Activated CD4-positive, alpha-beta memory T cell treated with anti-CD3 and anti-CD28 coated beads, Interleukin-2, amount 10 ng/mL, durations not matched to agents 7 days and 5 days (primary cell): Measurements from ENCODE around the gene HSPA1A. TPM values are rescaled to one million over a fixed set of nuclear protein-coding genes. Genes with fewer than 3 reads are reported as not detected.
"Not testable (repeated sequence)": the region's sequence is repeated elsewhere in the genome, so short reads cannot be mapped to it uniquely, and the experiment has no call there.

Experiments used
- CTCF ChIA-PET: fragments of 350-600 bp; sonication (Branson Sonifier 250); formaldehyde crosslinking; loops from one replicate; lab custom pipeline; 2021; ENCODE audit warnings: antibody characterized with exemption, inconsistent platforms; lab: Charles Lee
- POLR2A ChIA-PET: fragments of 350-600 bp; sonication (Branson Sonifier 250); formaldehyde crosslinking; loops from one replicate; lab custom pipeline; 2021; ENCODE audit warnings: antibody characterized with exemption; lab: Charles Lee
- DNase-seq: peaks from one replicate; pipeline ENCODE4 v3.0.0-alpha.2; 2020
- H3K27ac Mint-ChIP-seq: one replicate; pipeline ENCODE4 v1.8.0; 2021; ENCODE audit warnings: mild to moderate bottlenecking, mixed read lengths
- H3K27me3 Mint-ChIP-seq: one replicate; pipeline ENCODE4 v1.8.0; 2021; ENCODE audit warnings: mixed read lengths
- H3K36me3 Mint-ChIP-seq: one replicate; pipeline ENCODE4 v1.8.0; 2021; ENCODE audit warnings: low read depth, mixed read lengths
- H3K4me1 Mint-ChIP-seq: one replicate; pipeline ENCODE4 v1.8.0; 2021; ENCODE audit warnings: mixed read lengths
- H3K4me3 Mint-ChIP-seq: one replicate; pipeline ENCODE4 v1.8.0; 2021; ENCODE audit warnings: mild to moderate bottlenecking, mixed read lengths
- H3K9me3 Mint-ChIP-seq: one replicate; pipeline ENCODE4 v1.8.0; 2021; ENCODE audit warnings: mixed read lengths
- total RNA-seq, 2 experiments: library from RNA; stranded (reverse); gene quantifications; one replicate each; pipeline ENCODE4 v1.2.3, GENCODE V29; 2021

HSPA1A gene
- total RNA-seq, 2 experiments from 2014 or later: 147 to 151 TPM

DNA sequence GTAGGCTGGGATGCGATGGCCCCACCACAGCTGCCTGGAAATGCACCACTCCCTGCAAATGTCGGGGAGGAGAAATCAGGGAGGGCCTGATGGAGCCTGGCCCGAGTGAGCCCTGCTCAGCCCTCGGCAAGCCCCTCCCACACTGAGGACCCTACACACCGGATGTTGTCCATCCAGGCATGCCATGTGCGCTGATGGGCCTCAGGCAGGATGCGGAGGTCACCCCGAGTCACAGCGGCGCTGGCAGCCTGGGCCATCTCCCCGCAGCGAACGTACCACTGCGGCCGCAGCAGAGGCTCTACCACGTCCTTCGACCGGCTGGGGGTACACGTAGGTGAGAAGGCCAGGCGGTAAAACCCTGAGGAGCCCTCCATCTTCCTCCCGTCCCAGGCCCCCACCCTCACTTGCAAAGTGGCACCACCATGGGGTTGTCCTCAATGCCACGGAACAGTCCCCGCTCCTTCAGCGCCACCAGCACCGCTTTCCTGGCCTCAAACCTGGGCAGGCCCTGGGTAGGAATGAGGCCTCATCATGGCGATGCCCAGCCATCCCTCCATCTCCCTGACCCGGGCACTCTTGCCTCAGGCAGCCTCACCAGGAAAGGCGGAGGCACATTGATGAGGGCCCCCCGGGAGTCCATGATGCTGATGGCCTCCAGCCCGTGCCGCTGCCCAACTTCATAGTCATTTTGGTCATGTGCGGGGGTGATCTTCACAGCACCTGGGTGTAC lies 33.1 kb upstream of the HSPA1A start:
- H3K9me3 Mint-ChIP-seq: no peaks in the 10 kb centered on the region
- no peaks in the 10 kb centered on the region for H3K27me3 Mint-ChIP-seq
- CTCF ChIA-PET: interaction anchor here (0.8 kb wide), 1 partner anchor 16 kb away, joined by 3 read pairs; no protein-coding TSS in a partner anchor
- H3K36me3 Mint-ChIP-seq: peaks cover 40% of the 10 kb centered on the region
- no peak for DNase-seq
- POLR2A ChIA-PET: no interaction called here
- no peak overlapping the region for H3K4me3 Mint-ChIP-seq
- peaks cover 7% of the 10 kb centered on the region for H3K4me1 Mint-ChIP-seq
- no peak overlapping the region for H3K27ac Mint-ChIP-seq

DNA sequence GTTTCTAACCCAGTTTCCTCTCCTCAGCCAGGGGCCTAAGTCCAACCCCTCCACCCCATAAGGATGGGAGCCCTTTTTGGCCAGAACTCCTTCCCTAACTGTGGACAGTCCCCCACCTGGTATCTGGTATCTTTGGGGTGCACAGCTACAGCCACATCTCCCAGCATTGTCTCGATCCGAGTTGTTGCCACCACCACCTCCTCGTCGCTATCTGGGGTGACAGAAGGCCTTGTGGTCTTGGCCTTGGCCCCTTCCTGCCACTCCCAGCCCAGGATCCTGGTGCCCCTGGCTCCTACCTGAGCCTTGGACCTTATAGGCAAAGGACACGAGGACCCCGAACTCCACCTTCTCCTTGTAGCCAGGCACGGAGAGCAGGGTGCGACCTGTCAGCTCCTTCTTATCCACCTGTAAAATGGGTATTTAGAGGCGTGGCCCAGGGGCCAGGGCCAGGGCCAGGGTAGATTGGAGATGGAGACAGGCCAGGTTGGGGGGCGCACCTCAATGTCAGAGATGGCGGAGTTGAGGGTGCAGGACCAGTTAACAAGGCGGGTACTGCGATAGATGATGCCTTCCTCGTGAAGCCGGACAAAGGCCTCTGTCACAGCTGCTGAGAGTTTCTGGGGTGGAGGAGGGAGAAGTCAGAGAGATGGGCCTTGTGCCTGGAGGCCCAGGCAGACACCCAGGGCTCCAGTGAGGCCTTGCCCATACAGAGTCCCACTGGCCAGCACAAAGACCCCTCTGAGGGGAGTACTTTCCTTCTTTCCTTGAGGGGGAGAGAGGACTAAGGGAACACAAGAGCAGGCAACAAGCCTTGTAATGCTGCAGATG lies 31.0 kb upstream of the HSPA1A start:
- Mint-ChIP-seq H3K4me1 (peaks cover 4% of the 10 kb centered on the region), H3K27ac (peak overlapping the region; percentile 30)
- CTCF ChIA-PET: interaction anchor here (0.8 to 1.2 kb wide), 4 partner anchors 11 to 15 kb away, joined by 3 to 5 read pairs (median 4); partner anchors contain the start of gene VARS1

GRCh38 chr6:31785475-31785874 lies 29.9 kb upstream of the HSPA1A start:
- H3K4me1 Mint-ChIP-seq: peaks cover 8% of the 10 kb centered on the region
- peaks cover 36% of the 10 kb centered on the region for H3K36me3 Mint-ChIP-seq
- ChIA-PET CTCF (interaction anchor here (0.8 to 1.0 kb wide), 2 partner anchors 13 to 16 kb away, joined by 3 read pairs; no protein-coding TSS in a partner anchor), POLR2A (interaction anchor here (0.7 to 2.9 kb wide), 5 partner anchors 8 to 22 kb away, joined by 3 to 12 read pairs (median 4); partner anchors contain the start of genes LSM2 and VWA7)
- H3K9me3 Mint-ChIP-seq: no peaks in the 10 kb centered on the region
- no peak overlapping the region for H3K27ac Mint-ChIP-seq
- no peaks in the 10 kb centered on the region for H3K27me3 Mint-ChIP-seq
- H3K4me3 Mint-ChIP-seq: no peak overlapping the region
- no peak for DNase-seq

More for the DNA sequence above, 31.0 kb upstream of the HSPA1A start:
- Mint-ChIP-seq H3K27me3 (no peaks in the 10 kb centered on the region), H3K4me3 (no peak overlapping the region), H3K36me3 (peaks cover 39% of the 10 kb centered on the region), H3K9me3 (no peaks in the 10 kb centered on the region)
- no peak for DNase-seq
- POLR2A ChIA-PET: interaction anchor here (1.0 to 2.9 kb wide), 4 partner anchors 10 to 44 kb away, joined by 3 to 12 read pairs (median 4); partner anchors contain the start of genes LSM2 and MSH5

DNA sequence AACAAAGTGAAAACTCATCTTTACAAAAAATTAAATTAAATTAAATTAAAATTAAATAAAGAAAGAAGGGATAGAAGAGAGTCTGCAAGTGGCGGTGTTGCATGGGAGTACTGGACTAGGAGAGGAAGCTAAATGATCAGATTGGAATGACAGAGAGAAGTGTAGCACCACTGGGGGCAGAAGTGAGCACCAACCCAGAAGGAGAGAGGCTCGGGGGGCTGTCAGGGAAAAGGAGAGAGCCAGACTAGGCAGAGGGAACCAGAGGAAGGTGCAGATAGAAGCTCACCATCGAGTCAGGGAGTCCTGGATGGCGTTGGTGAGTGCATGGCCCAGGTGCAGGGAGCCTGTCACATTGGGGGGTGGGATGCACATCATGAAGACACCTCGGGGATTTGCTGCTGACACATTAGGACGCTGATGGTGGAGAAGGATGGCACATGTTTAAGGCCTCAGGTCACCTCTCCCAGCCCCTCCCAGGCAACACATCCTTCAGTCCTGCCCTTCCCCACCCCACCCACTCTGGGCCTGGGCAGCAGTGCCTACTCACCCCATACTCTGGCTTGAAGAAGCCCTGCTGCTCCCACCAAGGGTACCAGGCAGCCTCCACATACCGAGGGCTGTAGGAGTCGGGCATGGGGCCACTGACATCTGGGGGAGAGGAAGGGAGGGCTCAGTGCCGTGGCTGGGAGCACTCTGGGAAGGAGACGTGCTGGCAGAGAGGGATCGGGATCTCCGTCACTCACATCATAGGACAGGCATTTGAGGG lies 23.8 kb upstream of the HSPA1A start:
- peak; percentile 37 for DNase-seq
- no peak overlapping the region for H3K4me3 Mint-ChIP-seq
- no peaks in the 10 kb centered on the region for H3K9me3 Mint-ChIP-seq
- CTCF ChIA-PET: interaction anchor here (0.7 to 4.4 kb wide), 13 partner anchors 8 to 89 kb away, joined by 3 to 23 read pairs (median 6); partner anchors contain the start of genes ABHD16A, CLIC1, DDAH2 and LSM2
- peaks cover 40% of the 10 kb centered on the region for H3K36me3 Mint-ChIP-seq
- H3K27me3 Mint-ChIP-seq: no peaks in the 10 kb centered on the region
- peak overlapping the region; percentile 46 for H3K27ac Mint-ChIP-seq
- H3K4me1 Mint-ChIP-seq: peaks cover 46% of the 10 kb centered on the region
- POLR2A ChIA-PET: interaction anchor here (0.9 to 2.2 kb wide), 4 partner anchors 9 to 55 kb away, joined by 3 to 8 read pairs (median 5); partner anchors contain the start of genes CLIC1 and LSM2

- CTCF ChIA-PET: interaction anchor here (0.7 to 4.4 kb wide), 6 partner anchors 7 to 62 kb away, joined by 3 to 23 read pairs (median 10); partner anchors contain the start of genes DDAH2, LSM2 and MSH5
- Mint-ChIP-seq H3K27me3 (no peaks in the 10 kb centered on the region), H3K4me3 (no peak overlapping the region), H3K36me3 (peaks cover 42% of the 10 kb centered on the region), H3K4me1 (peaks cover 51% of the 10 kb centered on the region), H3K9me3 (no peaks in the 10 kb centered on the region), H3K27ac (peak overlapping the region; percentile 68)
- no peak for DNase-seq
- POLR2A ChIA-PET: interaction anchor here (1.2 to 2.2 kb wide), 2 partner anchors 9 to 14 kb away, joined by 3 to 8 read pairs; partner anchors contain the start of gene LSM2
Measured at GRCh38 chr6:31792090-31792374, 23.3 kb upstream of the HSPA1A start.

DNA sequence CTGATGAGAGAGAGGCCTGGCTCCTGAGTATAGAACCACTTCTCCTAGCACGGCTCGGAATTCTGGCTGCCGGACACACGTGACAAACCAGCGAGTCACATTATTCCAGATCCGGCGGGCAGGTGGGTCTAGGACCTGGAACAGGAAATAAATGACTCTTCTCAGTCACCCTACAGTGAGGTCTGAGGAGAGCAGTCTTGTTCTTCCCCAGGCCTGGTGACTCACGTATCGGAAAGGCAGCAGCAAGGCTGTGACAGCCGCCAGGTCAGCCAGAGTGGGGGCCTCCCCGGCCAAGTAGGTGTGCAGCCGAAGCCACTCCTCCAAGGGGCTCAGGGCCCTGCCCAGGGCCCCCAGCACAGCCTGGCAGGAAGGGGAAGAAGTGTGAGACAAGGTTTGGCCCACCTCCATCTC lies 22.6 kb upstream of the HSPA1A start:
- peaks cover 58% of the 10 kb centered on the region for H3K4me1 Mint-ChIP-seq
- peak overlapping the region; percentile 68 for H3K27ac Mint-ChIP-seq
- H3K36me3 Mint-ChIP-seq: peaks cover 45% of the 10 kb centered on the region
- H3K9me3 Mint-ChIP-seq: no peaks in the 10 kb centered on the region
- no peak for DNase-seq
- no peaks in the 10 kb centered on the region for H3K27me3 Mint-ChIP-seq
- ChIA-PET POLR2A (interaction anchor here (2.2 kb wide), 1 partner anchor 14 kb away, joined by 8 read pairs; the partner anchor contains the start of gene LSM2), CTCF (interaction anchor here (4.4 kb wide), 1 partner anchor 23 kb away, joined by 17 read pairs; no protein-coding TSS in a partner anchor)
- no peak overlapping the region for H3K4me3 Mint-ChIP-seq

GRCh38 chr6:31793927-31794245 lies 21.5 kb upstream of the HSPA1A start:
- Mint-ChIP-seq H3K4me1 (peaks cover 66% of the 10 kb centered on the region), H3K27ac (peak overlapping the region; percentile 73), H3K4me3 (peak overlapping the region; percentile 89), H3K36me3 (peaks cover 50% of the 10 kb centered on the region)
- not testable (repeated sequence) for H3K27me3 Mint-ChIP-seq, H3K9me3 Mint-ChIP-seq, DNase-seq
- ChIA-PET POLR2A (interaction anchor here (1.5 to 7.4 kb wide), 3 partner anchors 12 to 55 kb away, joined by 10 to 104 read pairs (median 35); partner anchors contain the start of genes CLIC1, HSPA1A, HSPA1L and LSM2), CTCF (interaction anchor here (0.7 kb wide), 2 partner anchors 12 to 58 kb away, joined by 3 read pairs; no protein-coding TSS in a partner anchor)

- Mint-ChIP-seq H3K27me3 (no peaks in the 10 kb centered on the region), H3K4me1 (peaks cover 64% of the 10 kb centered on the region), H3K27ac (peak overlapping the region; percentile 73), H3K36me3 (peaks cover 45% of the 10 kb centered on the region), H3K4me3 (peak overlapping the region; percentile 89), H3K9me3 (no peaks in the 10 kb centered on the region)
- no peak for DNase-seq
- CTCF ChIA-PET: interaction anchor here (2.0 to 4.1 kb wide), 4 partner anchors 7 to 55 kb away, joined by 7 to 25 read pairs (median 14); partner anchors contain the start of genes HSPA1A, HSPA1L and MSH5
- POLR2A ChIA-PET: interaction anchor here (0.7 to 7.4 kb wide), 15 partner anchors 9 to 142 kb away, joined by 3 to 104 read pairs (median 9); partner anchors contain the start of genes BAG6, CLIC1, DDAH2 and GPANK1
Measured at GRCh38 chr6:31794294-31794865, 21.0 kb upstream of the HSPA1A start.

- no peaks in the 10 kb centered on the region for H3K27me3 Mint-ChIP-seq
- peaks cover 61% of the 10 kb centered on the region for H3K4me1 Mint-ChIP-seq
- H3K9me3 Mint-ChIP-seq: no peaks in the 10 kb centered on the region
- ChIA-PET CTCF (interaction anchor here (0.9 to 4.1 kb wide), 10 partner anchors 8 to 128 kb away, joined by 3 to 25 read pairs (median 8); partner anchors contain the start of genes HSPA1A, HSPA1L, LSM2 and MSH5), POLR2A (interaction anchor here (0.6 to 7.4 kb wide), 26 partner anchors 10 to 219 kb away, joined by 3 to 104 read pairs (median 6); partner anchors contain the start of genes BAG6, CLIC1, DDAH2 and DXO)
- H3K27ac Mint-ChIP-seq: peak overlapping the region; percentile 97
- H3K36me3 Mint-ChIP-seq: peaks cover 41% of the 10 kb centered on the region
- DNase-seq: no peak
- H3K4me3 Mint-ChIP-seq: peak overlapping the region; percentile 89
Measured at GRCh38 chr6:31794866-31795615, 20.3 kb upstream of the HSPA1A start.

- ChIA-PET CTCF (interaction anchor here (0.9 to 4.1 kb wide), 11 partner anchors 9 to 129 kb away, joined by 3 to 25 read pairs (median 7); partner anchors contain the start of genes HSPA1A, HSPA1L, LSM2 and MSH5), POLR2A (interaction anchor here (0.6 to 7.4 kb wide), 23 partner anchors 8 to 254 kb away, joined by 3 to 104 read pairs (median 5); partner anchors contain the start of genes BAG6, CLIC1, DDAH2 and DDX39B)
- H3K4me1 Mint-ChIP-seq: peaks cover 58% of the 10 kb centered on the region
- no peaks in the 10 kb centered on the region for H3K27me3 Mint-ChIP-seq
- DNase-seq: peak; percentile 86
- H3K27ac Mint-ChIP-seq: peak within 1 kb of the TSS; percentile 97
- H3K4me3 Mint-ChIP-seq: peak within 1 kb of the TSS; percentile 89
- peaks cover 38% of the 10 kb centered on the region for H3K36me3 Mint-ChIP-seq
- no peaks in the 10 kb centered on the region for H3K9me3 Mint-ChIP-seq
Measured at GRCh38 chr6:31795616-31796298, 19.6 kb upstream of the HSPA1A start, which contains the start of gene VARS1. TSS of gene VARS1 (minus strand) at chr6:31795752. CDS start at chr6:31795217, 535 bp downstream.
